NCI-H1092 (cell line): ENCODE results near the gene DLG2.
"Not testable (repeated sequence)": the region's sequence is repeated elsewhere in the genome, so short reads cannot be mapped to it uniquely, and the experiment has no call there.

Experiments
- DNase-seq: peaks from one replicate; lab custom pipeline; 2025; lab: John Stamatoyannopoulos, UW

Gene DLG2

GRCh38 chr11:85316967-85317366 is 310.2 kb downstream of the DLG2 start:
- DNase-seq = peak; percentile 17

GRCh38 chr11:85313741-85314140 is 313.4 kb downstream of the DLG2 start:
- DNase-seq = no peak

GRCh38 chr11:85310479-85310878 is 316.7 kb downstream of the DLG2 start:
- DNase-seq = no peak

GRCh38 chr11:85307366-85307765 is 319.8 kb downstream of the DLG2 start:
- no peak for DNase-seq

GRCh38 chr11:85301895-85302678 is 325.1 kb downstream of the DLG2 start:
- DNase-seq = no peak

- no peak for DNase-seq
These were observed 327.7 kb downstream of the DLG2 start for GRCh38 chr11:85299258-85299942.

- no peak for DNase-seq
These were observed 331.4 kb downstream of the DLG2 start for GRCh38 chr11:85295694-85296271.

GRCh38 chr11:85281550-85281949 is 345.6 kb downstream of the DLG2 start:
- DNase-seq = no peak

- no peak for DNase-seq
These were observed 347.9 kb downstream of the DLG2 start for GRCh38 chr11:85279267-85279666.

- DNase-seq = no peak
These were observed 349.5 kb downstream of the DLG2 start for GRCh38 chr11:85277693-85278092.

- DNase-seq = no peak
These were observed 350.8 kb downstream of the DLG2 start for GRCh38 chr11:85276332-85276731.

- DNase-seq = not testable (repeated sequence)
These were observed 356.8 kb downstream of the DLG2 start for GRCh38 chr11:85270315-85270714.

GRCh38 chr11:85269109-85269508 is 358.0 kb downstream of the DLG2 start:
- DNase-seq = no peak

GRCh38 chr11:85266646-85267045 is 360.5 kb downstream of the DLG2 start:
- no peak for DNase-seq

- no peak for DNase-seq
These were observed 363.8 kb downstream of the DLG2 start for GRCh38 chr11:85263328-85263727.

- no peak for DNase-seq
These were observed 369.3 kb downstream of the DLG2 start for GRCh38 chr11:85257837-85258236.

GRCh38 chr11:85256433-85256832 is 370.7 kb downstream of the DLG2 start:
- no peak for DNase-seq

GRCh38 chr11:85249482-85249881 is 377.7 kb downstream of the DLG2 start:
- DNase-seq = no peak

GRCh38 chr11:85247797-85248196 is 379.3 kb downstream of the DLG2 start:
- no peak for DNase-seq

- no peak for DNase-seq
These were observed 388.2 kb downstream of the DLG2 start for GRCh38 chr11:85238906-85239305.

GRCh38 chr11:85238038-85238437 is 389.1 kb downstream of the DLG2 start:
- not testable (repeated sequence) for DNase-seq

GRCh38 chr11:85236211-85236610 is 390.9 kb downstream of the DLG2 start:
- no peak for DNase-seq

GRCh38 chr11:85232559-85232958 is 394.6 kb downstream of the DLG2 start:
- no peak for DNase-seq
